Measurements from ENCODE around the gene ARMH4.
A peak's percentile ranks its signal among the peaks of the same experiment; 100 is the strongest.
"Not testable (repeated sequence)": the region's sequence is repeated elsewhere in the genome, so short reads cannot be mapped to it uniquely, and the experiment has no call there.

Gene ARMH4

DNA sequence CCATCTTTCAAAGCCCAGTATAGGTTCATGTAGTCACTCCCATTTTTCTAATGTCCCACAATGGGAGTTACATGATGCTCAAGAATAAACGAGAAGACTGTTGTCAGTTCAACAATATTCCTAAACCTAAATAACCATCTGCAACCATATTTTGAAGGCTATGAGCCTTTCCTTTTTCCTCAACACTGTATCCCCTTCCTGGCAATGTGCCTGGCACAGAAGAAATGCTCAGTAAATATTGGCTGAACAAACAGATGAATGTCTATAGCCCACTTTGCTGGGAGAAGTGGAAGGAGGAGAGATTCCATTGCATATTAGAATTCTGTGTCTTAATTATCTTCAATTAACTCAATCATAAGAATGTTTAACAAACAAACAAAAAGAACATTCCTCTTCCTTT, 6.1 kb downstream of the ARMH4 start:
- no peak for DNase-seq

DNA sequence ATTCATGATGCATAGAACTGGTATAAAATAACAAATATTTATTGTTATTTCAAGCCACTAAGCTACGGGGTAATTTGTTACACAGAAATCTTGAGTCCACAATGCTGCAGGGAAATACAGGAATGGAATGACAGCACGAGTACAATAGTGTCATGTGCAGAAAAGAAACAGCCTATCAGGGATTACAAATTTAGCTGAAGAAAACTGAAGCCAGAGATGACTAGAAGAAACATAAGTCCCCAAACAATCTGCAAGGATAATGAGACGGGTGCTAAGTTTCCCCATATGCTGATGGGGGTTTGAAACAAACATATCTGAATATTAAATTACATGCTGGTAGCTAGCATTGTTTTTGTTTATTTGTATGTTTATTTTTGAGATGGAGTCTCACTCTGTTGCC, 8.9 kb downstream of the ARMH4 start:
- no peak for DNase-seq

DNA sequence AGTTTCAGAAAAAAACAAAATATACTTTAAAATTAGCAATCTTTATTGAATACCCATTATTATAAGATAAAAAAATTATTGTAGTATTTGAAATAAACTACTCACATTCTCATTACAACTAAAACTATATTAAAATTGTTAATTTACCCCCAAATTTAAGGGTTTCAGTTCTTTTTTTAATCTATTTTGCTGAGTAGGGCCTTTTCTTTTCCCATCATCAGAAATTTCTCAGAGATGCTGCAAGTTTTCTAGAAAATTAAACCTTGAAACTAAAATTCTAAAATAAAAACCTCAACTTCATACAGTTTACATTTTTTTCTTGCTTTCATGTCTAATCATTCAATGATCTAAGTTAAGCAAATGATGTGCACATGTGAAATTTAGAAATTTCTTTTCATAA, 10.1 kb downstream of the ARMH4 start:
- no peak for DNase-seq

DNA sequence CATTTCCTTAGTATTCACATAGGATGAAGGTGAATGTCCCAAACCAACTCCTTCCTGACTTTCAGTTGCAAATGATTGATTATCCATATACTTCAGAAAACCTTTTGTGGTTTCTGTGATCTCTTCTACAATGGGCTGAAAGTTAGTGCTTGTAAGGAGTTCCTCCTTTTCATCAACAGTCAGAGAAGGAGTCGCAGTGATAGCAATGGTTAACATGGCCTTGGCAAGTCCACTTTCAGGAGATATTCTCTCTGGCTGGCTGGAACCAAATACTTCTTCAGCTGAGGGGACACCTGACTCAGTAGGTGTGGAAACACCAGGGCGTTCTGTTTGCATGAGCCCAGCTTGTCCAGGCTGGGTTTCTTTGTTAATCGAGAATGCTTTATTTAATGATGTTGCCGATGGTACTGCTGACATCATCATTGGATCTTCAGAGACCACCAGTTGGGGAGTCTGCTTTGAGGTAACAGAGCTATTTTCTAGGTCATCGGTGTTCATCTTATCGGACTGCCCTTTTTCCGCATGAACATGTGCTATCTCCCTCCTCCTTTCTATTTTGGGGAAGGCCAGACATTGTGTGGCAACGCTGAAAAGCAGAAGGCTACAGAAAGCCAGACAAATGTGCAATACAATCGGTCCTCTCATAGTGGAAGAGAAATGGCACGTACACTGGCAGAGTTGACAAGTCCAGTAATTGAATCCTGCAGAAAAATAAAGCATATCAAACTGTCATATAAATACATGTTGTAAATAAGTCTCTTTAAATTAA, 13.1 kb downstream of the ARMH4 start:
- DNase-seq = peak in 6 of 58 donors; percentile 3 to 24 (median 6)

DNA sequence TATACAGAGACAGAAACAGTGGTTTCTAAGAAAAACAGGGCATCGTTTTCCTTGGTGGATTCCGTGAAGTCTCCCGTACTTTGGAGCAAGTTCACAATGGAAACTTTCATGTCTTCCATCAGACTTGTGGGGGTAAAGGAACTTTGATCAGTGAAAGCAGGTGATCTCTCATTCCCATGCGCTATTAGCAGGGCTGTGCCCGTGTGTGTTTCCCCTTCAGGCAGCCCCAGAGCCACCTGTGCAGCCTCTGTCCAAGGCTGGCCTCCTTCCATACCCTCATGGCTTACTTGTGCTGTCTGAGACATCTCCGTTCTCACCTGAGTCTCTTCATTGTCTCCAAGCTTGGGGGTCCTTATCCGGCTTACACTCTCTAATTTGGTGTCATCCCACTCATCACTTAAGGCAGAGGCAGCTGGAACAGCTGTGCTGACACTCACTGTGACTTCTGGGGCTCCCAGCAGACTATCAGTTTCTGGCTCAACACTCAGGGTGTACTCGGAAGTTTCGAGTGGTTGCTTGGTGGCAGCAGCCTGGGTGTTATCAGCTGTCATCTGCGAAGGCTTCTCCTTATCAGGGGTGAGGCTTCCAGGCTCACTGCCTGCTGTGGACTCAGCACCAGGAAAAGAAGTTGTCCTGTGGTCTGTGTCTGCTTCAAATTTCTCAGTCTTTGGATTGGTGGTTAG, 13.8 kb downstream of the ARMH4 start:
- DNase-seq = no peak

DNA sequence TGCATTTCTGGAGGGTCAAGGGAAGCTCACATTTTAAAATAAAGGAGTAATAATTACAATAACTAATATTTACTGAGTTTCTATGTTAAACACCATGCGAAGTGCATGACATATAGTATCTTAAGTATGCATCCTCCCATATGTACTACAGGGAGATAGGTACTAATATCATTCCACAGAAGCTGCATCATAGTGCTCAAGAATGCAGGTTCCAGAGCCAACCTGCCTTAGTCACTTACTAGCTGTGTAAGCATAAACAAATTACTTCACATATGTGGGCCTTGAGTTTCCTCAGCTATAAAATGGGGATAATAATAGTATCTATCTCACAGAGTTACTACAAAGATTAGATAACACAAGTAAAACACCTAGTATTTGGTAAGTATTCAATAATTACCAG, 18.3 kb downstream of the ARMH4 start:
- no peak for DNase-seq

- DNase-seq = no peak
Observed at GRCh38 chr14:58131386-58131785, 20.6 kb downstream of the ARMH4 start.

GRCh38 chr14:58130116-58130782, 21.8 kb downstream of the ARMH4 start:
- DNase-seq = no peak

DNA sequence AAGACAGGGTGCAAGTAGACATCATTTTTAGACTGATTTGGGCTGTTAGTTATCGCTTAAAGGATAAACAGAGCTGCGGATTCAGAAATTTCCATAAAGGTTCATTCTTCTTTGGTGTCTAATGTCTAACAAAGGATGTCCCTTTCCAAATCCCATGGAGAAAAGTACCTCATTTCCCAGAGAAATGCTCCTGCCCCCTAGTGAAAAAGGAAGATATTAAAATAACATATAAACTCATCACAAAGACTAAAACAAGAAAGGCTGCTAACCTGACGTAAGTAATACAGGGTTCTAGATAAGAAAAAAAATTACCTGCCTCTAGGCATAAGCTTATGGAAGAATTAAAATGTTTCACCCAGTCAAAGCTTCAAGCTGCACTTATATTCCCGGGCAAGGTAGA, 22.8 kb downstream of the ARMH4 start:
- DNase-seq = no peak

GRCh38 chr14:58128416-58128815, 23.6 kb downstream of the ARMH4 start:
- DNase-seq = no peak

DNA sequence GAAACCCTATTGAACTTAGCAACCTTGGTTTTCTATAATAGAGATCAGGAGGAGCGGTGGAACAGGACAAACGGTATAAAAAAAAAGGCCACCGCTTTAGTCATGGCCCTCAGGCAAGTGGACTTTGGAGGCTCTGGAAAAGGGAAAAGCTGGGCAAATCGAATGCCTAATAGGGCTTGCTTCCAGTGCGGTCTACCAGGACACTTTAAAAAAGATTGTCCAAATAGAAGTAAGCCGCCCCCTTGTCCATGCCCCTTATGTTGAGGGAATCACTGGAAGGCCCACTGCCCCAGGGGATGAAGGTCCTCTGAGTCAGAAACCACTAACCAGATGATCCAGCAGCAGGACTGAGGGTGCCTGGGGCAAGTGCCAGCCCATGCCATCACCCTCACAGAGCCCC, 29.5 kb downstream of the ARMH4 start:
- DNase-seq = not testable (repeated sequence)

DNA sequence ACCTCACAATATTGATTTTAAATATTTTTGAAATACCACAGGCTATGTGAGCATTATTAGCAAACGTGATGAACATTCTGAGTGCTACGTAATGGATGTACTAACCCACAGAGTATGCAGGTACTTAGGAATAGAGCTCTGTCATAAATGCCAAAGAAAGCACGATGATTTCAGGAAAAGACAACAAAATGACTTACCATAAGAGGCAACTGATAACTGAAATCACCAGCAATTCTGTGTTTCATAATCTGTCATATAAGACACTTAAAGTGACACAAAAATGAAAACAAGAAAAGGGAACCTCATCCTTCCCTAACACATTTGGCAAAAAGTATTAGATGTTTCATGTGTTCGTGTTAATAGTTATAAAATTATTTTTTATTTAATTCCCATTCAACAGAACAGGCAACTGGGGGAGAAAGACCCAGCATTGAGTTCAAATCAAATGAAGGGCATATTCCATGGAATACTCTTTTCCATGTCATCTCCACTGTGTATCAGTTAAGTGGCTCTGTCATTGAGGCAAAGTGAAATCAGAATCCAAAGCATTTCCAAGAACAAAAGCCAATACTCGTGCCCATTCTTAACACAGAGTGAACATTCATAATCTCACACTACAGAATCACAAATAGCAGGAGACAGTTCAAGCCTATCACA, 30.4 kb downstream of the ARMH4 start:
- no peak for DNase-seq

- peak in 5 of 58 donors; percentile 1 to 37 (median 11) for DNase-seq
Observed at GRCh38 chr14:58119381-58119780, 32.6 kb downstream of the ARMH4 start.

DNA sequence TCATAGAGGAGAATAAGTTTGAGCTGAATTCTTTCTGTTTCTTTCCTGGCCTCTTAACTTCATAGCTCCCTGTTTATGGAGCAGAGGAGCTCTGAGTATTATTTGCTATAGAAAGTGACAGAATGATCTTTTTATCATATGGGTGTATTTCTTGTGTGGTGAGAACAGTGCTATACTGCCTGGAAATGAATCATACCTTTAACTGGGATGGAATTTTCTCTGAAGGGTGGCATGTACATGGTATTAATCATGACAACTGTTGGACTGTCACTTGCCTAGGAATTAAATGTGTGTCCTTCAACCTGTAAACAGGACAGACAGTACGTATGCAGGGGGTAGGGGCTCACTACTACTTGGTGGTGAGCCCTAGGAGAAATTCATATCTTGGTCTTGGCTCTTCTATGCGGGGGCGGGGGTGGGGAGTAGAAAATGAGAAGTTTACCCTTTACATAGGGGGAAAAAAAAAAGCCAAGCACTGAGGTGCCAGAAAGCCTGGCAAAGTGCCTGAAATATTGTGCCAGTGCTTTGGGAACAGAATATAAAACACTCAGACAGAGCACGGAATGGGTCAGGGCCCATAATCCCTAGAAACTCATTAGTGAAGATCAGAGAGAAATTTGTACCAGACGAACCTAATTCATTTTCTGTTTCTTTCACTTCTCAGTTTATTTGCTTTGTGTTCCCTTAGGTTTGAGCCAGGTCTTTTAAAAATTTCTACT, 33.8 kb downstream of the ARMH4 start:
- peak in 3 of 58 donors; percentile 5 to 6 (median 6) for DNase-seq

- DNase-seq = no peak
Observed at GRCh38 chr14:58109744-58110143, 42.3 kb downstream of the ARMH4 start.

- no peak for DNase-seq
Observed at GRCh38 chr14:58108717-58109116, 43.3 kb downstream of the ARMH4 start.

GRCh38 chr14:58107947-58108552, 44.0 kb downstream of the ARMH4 start:
- DNase-seq = peak in 22 of 58 donors; percentile 1 to 60 (median 12)

DNA sequence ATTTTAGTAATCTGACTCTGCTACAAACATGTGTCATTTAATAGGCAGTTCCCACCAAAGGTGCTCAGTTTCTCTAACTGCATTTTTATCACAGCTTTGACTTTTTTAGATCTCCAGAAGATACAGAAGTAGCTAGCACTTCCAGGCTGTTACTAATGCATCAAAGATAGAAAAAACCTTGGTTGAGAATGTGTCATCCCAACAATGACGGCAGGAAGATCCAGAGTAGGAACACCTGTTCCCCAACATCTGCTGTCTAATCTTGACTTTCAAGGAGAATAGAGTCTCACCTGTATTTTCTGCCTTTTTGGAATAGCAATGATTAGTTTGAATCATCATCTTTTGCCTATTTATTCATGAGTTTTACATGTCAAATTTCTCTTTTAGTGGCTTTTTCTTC, 45.0 kb downstream of the ARMH4 start:
- no peak for DNase-seq

DNA sequence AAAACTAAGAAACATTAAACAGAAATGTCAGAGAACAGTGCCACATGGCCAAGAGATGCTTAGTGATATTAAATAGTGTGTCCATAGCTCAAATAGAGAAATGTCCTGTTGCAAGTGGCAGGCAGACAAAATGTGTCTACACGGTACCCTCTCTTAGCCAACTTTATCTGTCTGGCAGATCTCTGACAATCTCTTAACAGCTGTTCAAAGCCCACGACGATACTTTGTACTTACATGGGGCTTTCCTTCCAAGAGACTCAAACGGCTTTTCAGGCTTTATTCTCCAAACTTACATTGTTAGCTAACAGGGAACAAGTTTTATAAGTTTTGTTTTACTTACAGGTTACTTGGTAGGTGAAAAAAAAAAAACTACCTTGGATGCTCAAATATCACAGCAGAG, 45.6 kb downstream of the ARMH4 start:
- DNase-seq = no peak

DNA sequence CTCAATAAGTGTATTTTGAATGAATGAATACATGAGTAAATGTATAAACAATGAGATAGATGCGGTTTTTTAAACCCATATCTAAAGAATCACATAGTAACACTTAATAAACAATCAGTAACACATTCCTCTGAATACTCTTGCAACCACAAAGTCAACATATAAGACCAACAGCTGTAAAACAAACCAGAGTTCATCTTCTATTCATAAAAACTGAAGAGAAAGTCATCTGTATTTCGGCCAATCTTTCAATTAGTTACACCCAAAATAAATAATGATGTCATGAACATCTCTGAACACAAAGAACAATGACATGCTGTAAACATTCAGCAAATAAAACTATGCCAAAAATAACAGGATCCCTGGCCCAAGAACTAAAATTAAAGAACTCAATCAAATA, 47.2 kb downstream of the ARMH4 start:
- DNase-seq = no peak

Measured in anterior cingulate cortex (tissue), 58 donors.